Loucy (cell line): Measurements from ENCODE around the gene SYNDIG1.

Experiments
- H2AFZ ChIP-seq: fragments of 200-600 bp; sonication (generic); 2 replicates; pipeline ENCODE4 v1.6.0; 2016; ENCODE audit warnings: antibody characterized with exemption, mild to moderate bottlenecking, low read length, moderate library complexity
- H3F3A ChIP-seq: fragments of 200-600 bp; 2 replicates; pipeline ENCODE4 v1.6.0; 2016; ENCODE audit warnings: antibody characterized with exemption, low read depth, mild to moderate bottlenecking
- H3K27me3 ChIP-seq: fragments of 200-600 bp; sonication (generic); 2 replicates; pipeline ENCODE4 v1.6.1; 2014; ENCODE audit warnings: low read length, mild to moderate bottlenecking; ENCODE audit not compliant: insufficient read depth, poor library complexity, severe bottlenecking
- H3K36me3 ChIP-seq: fragments of 200-600 bp; sonication (generic); 2 replicates; pipeline ENCODE4 v1.6.1; 2016; ENCODE audit warnings: low read length; ENCODE audit not compliant: insufficient read depth
- H3K4me1 ChIP-seq: fragments of 200-600 bp; sonication (generic); 2 replicates; pipeline ENCODE4 v1.5.1; 2014; ENCODE audit warnings: low read length, mild to moderate bottlenecking; ENCODE audit not compliant: insufficient read depth, poor library complexity, severe bottlenecking
- H3K4me2 ChIP-seq: fragments of 200-600 bp; sonication (generic); 2 replicates; pipeline ENCODE4 v1.6.0; 2014; ENCODE audit warnings: antibody characterized with exemption, low read length, low read depth, mild to moderate bottlenecking; ENCODE audit not compliant: poor library complexity, severe bottlenecking
- H3K4me3 ChIP-seq: fragments of 200-600 bp; sonication (generic); 2 replicates; pipeline ENCODE4 v1.5.1; 2014; ENCODE audit warnings: low read length, mild to moderate bottlenecking, mixed read lengths; ENCODE audit not compliant: poor library complexity, severe bottlenecking
- H3K79me2 ChIP-seq: fragments of 200-600 bp; sonication (generic); 2 replicates; pipeline ENCODE4 v1.6.1; 2014; ENCODE audit warnings: low read length; ENCODE audit not compliant: insufficient read depth
- H3K9ac ChIP-seq: fragments of 200-600 bp; sonication (generic); 2 replicates; pipeline ENCODE4 v1.6.0; 2014; ENCODE audit warnings: mild to moderate bottlenecking, low read depth, low read length, moderate library complexity; ENCODE audit not compliant: poor library complexity, severe bottlenecking
- H3K9me2 ChIP-seq: fragments of 200-600 bp; sonication (generic); replicated peaks from 2 replicates; pipeline ENCODE4 v1.6.1; 2016; ENCODE audit warnings: low read depth, low read length, mixed read lengths
- H3K9me3 ChIP-seq: fragments of 200-600 bp; sonication (generic); 2 replicates; pipeline ENCODE4 v1.6.1; 2014; ENCODE audit warnings: mild to moderate bottlenecking, antibody characterized with exemption, low read length, low read depth; ENCODE audit not compliant: insufficient read depth
- H4K20me1 ChIP-seq: fragments of 200-600 bp; sonication (generic); 2 replicates; pipeline ENCODE4 v1.6.0; 2014; ENCODE audit warnings: antibody characterized with exemption, low read length, mild to moderate bottlenecking; ENCODE audit not compliant: insufficient read depth, poor library complexity, severe bottlenecking
- EZH2phosphoT487 ChIP-seq: fragments of 200-600 bp; IDR thresholded peaks from 2 replicates; pipeline ENCODE4 v1.6.1; 2018; ENCODE audit warnings: antibody characterized with exemption, mild to moderate bottlenecking, moderate library complexity, borderline replicate concordance
- TF ChIP-seq, protein P1 (sequence below): fragments of 200-600 bp; sonication (generic); conservative IDR thresholded peaks from 2 replicates; pipeline ENCODE4 v1.5.1; 2014; ENCODE audit warnings: mild to moderate bottlenecking, antibody characterized with exemption, low read length

SYNDIG1 gene

DNA sequence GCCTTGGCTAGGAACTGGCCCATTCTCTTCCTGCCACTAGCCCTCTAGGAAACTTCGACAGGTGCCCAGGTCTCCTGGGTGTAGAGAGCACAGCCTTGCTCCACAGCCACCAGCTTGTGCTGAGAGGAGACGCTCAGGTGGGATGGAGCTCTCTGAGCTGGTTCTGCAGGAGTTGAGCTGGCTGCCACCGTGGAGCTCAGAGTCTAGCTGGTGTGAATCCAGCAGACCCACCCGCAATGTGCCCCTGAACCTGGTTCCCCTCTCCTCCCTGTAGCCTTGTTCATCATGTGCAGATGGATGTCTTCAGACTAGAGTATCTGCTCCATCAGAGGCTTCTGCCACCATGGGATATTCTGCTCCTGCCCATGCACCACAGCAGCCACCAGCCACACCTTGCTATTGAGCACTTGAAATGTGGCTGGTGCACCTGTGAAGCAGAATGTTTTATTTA lies 222.5 kb downstream of the SYNDIG1 start:
- H3K79me2 ChIP-seq = no peaks in the 10 kb centered on the region
- H3K9ac ChIP-seq = no peak overlapping the region
- no peaks in the 10 kb centered on the region for H4K20me1 ChIP-seq
- no peaks in the 10 kb centered on the region for H3K36me3 ChIP-seq
- no peak overlapping the region for H3K4me3 ChIP-seq
- H3K4me2 ChIP-seq = no peak overlapping the region
- no peaks in the 10 kb centered on the region for H3K9me2 ChIP-seq
- no peaks in the 10 kb centered on the region for H3K4me1 ChIP-seq
- H3K9me3 ChIP-seq = peaks cover 2% of the 10 kb centered on the region; the same call in 1 of the 2 replicates
- TF ChIP-seq EZH2phosphoT487 = no peak
- TF ChIP-seq, protein P1, sequence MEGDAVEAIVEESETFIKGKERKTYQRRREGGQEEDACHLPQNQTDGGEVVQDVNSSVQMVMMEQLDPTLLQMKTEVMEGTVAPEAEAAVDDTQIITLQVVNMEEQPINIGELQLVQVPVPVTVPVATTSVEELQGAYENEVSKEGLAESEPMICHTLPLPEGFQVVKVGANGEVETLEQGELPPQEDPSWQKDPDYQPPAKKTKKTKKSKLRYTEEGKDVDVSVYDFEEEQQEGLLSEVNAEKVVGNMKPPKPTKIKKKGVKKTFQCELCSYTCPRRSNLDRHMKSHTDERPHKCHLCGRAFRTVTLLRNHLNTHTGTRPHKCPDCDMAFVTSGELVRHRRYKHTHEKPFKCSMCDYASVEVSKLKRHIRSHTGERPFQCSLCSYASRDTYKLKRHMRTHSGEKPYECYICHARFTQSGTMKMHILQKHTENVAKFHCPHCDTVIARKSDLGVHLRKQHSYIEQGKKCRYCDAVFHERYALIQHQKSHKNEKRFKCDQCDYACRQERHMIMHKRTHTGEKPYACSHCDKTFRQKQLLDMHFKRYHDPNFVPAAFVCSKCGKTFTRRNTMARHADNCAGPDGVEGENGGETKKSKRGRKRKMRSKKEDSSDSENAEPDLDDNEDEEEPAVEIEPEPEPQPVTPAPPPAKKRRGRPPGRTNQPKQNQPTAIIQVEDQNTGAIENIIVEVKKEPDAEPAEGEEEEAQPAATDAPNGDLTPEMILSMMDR = no peak
- no peaks in the 10 kb centered on the region for H3F3A ChIP-seq
- no peaks in the 10 kb centered on the region for H3K27me3 ChIP-seq
- H2AFZ ChIP-seq = no peak overlapping the region

DNA sequence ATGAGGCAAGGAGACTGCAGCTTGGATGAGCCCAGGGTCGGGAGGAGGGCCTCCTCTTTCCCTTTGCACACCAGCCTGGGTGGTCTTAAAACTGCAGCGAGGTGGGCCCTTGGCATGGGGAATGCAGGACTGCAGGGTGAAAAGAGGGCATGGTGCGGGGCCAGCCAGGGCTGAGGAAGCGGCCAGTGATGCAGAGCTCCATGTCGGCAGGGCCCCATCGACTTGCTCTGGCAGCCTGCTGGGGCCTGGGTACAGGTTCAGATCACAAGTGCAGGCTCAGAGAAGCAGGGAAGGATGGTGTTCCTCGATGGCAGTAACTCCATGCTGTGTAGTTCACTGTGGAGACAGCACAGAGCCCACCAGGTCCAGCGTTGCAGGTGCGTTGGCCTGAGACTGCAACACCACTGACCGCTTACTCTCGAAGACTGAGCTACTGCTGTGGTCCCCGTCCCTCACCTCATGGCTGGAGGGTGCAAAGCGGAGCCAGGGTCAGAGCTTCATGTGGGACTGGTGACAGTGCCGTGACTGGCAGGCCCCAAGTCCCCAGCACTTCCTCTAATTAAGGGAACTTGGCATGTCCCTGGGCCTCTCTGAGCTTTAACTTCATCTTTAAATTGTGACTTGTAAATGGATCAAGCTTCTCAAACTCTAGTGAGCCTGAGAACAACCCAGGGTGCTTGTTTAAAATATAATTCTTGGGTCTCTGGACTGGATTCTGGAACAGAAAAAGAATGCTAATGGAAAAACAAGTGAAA lies 223.2 kb downstream of the SYNDIG1 start:
- H3K4me3 ChIP-seq = no peak overlapping the region
- no peak overlapping the region for H3K9ac ChIP-seq
- no peaks in the 10 kb centered on the region for H3F3A ChIP-seq
- H3K79me2 ChIP-seq = no peaks in the 10 kb centered on the region
- peaks cover 2% of the 10 kb centered on the region; the same call in 1 of the 2 replicates for H3K9me3 ChIP-seq
- H3K4me1 ChIP-seq = no peaks in the 10 kb centered on the region
- no peaks in the 10 kb centered on the region for H3K27me3 ChIP-seq
- TF ChIP-seq, protein P1 = no peak
- TF ChIP-seq EZH2phosphoT487 = no peak
- H3K4me2 ChIP-seq = no peak overlapping the region
- H3K36me3 ChIP-seq = no peaks in the 10 kb centered on the region
- H4K20me1 ChIP-seq = no peaks in the 10 kb centered on the region
- H3K9me2 ChIP-seq = no peaks in the 10 kb centered on the region
- no peak overlapping the region for H2AFZ ChIP-seq

DNA sequence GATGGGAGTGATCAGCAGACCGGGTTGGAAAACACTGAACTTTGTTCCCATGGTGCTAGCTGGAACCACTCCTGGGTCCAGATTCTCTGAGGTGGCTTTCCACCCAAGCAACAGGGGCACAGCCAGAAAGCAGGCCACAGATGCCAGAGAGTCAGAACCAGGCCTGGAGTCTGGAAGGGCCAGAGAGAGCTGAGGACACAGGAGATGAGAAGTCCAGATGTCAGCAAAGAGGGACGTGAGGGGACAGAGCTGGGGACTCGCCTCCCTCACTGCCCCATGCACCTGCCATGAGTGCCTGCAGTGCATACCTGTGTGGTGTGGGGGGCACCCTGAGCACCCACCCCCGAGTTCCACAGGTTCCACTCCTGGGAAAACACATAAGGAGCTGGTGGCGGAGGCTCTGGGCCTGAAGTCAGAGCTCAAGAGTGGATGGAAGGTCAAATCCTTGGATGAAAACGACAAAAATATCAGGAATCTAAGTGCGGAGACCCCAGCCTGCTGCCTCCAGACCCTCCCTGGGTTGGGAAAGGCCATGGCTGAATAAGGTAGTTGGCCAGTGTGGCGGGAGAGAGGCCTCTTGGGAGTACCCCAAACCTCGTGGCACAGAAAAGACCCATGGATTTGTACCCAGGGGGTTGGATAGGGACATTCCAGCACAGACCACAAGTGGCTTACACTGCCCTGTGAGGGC lies 224.2 kb downstream of the SYNDIG1 start:
- no peaks in the 10 kb centered on the region for H3K79me2 ChIP-seq
- no peak overlapping the region for H3K4me3 ChIP-seq
- H3K4me1 ChIP-seq = no peaks in the 10 kb centered on the region
- H3K27me3 ChIP-seq = no peaks in the 10 kb centered on the region
- no peaks in the 10 kb centered on the region for H3K9me3 ChIP-seq
- no peaks in the 10 kb centered on the region for H3F3A ChIP-seq
- no peak overlapping the region for H3K4me2 ChIP-seq
- H3K9ac ChIP-seq = no peak overlapping the region
- H4K20me1 ChIP-seq = no peaks in the 10 kb centered on the region
- TF ChIP-seq EZH2phosphoT487 = no peak
- TF ChIP-seq, protein P1 = no peak
- no peak overlapping the region for H2AFZ ChIP-seq
- no peaks in the 10 kb centered on the region for H3K9me2 ChIP-seq
- H3K36me3 ChIP-seq = no peaks in the 10 kb centered on the region
